ENCODE results near the gene PPFIA3.

The PPFIA3 gene

DNA sequence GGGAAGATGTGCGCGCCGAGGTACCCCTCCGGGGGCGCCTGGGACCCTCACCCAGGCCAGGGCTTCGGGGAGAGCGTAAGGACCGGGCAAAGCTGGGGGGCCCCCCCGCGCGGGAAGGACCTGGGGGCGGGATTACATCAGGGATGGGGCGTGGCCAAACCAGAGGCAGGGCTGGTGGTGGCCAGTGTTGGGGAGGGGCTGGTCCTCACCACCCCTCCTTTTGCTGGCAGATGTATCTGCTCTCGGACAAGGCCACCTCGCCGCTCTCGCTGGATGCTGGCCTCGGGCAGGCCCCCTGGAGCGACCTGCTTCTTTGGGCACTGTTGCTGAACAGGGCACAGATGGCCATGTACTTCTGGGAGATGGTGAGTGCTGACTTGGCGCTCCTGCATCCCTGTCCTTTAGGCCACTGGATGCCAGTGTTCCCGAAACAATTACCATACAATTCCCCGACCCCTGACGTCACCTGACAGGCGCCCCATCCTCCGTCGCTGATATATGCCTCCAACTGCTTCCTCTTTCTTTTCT is 63.6 kb downstream of the PPFIA3 start:
- DNase-seq = no peak

DNA sequence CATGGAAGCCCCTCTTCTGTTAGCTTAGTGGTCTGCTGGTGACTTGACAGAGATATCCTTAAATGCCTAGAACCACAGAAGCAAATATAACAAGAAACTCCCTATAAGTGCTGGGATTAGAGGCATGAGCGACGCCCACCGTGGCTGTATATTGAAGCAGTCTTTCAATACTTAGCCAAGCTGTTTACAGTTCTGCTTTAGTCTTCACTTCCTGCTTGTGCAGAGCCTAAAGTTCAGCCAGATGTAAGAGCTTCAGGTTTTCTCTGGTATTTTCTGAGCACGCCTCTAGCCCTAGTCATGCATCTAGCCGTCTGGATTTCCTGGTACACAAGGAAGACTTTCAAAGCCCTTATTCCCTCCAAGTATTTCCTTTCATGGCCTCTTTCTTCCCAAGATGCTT is 66.8 kb downstream of the PPFIA3 start:
- no peak for DNase-seq

- no peak for DNase-seq
These were observed 69.4 kb downstream of the PPFIA3 start for GRCh38 chr19:49188626-49189200.

- DNase-seq = no peak
These were observed 69.9 kb downstream of the PPFIA3 start for GRCh38 chr19:49189259-49189658.

GRCh38 chr19:49190781-49191180 is 71.4 kb downstream of the PPFIA3 start:
- DNase-seq = no peak

GRCh38 chr19:49193822-49194394 is 74.6 kb downstream of the PPFIA3 start:
- DNase-seq = no peak

- no peak for DNase-seq
These were observed 75.1 kb downstream of the PPFIA3 start for GRCh38 chr19:49194408-49194807.

- no peak for DNase-seq
These were observed 77.3 kb downstream of the PPFIA3 start for GRCh38 chr19:49196527-49197240.

DNA sequence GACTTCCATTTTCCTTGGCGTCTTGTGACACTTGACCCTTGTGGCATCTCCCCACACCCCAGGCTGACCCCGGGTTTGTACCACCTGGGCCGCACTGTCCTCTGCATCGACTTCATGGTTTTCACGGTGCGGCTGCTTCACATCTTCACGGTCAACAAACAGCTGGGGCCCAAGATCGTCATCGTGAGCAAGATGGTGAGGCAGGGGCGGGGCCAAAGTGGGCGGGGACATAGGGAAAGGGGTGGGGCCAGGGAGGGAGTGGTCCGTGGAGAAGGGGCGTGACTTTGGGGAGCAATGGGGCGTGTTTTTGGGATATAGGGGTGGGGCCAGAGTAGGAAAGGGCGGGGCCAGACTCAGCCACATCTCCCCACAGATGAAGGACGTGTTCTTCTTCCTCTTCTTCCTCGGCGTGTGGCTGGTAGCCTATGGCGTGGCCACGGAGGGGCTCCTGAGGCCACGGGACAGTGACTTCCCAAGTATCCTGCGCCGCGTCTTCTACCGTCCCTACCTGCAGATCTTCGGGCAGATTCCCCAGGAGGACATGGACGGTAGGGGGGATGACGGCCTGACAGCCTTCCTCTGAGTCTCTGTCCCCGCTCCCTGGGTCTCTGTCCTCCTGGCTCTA is 81.0 kb downstream of the PPFIA3 start:
- DNase-seq = no peak
